HT1080 (cell line): ENCODE data around the gene ENC1. TPM values are rescaled to one million over a fixed set of nuclear protein-coding genes. Genes with fewer than 3 reads are reported as not detected.

ENCODE experiments used
- DNase-seq: peaks from one replicate; pipeline ENCODE4 v3.0.0-alpha.2; 2015; ENCODE audit warnings: low read depth
- total RNA-seq: library from RNA; depleted of rRNA; stranded (reverse); fragments of >200 nt; shearing (Covaris generic); gene quantifications from 2 replicates; pipeline ENCODE4 v1.2.3, GENCODE V29; 2014

Gene ENC1
- total RNA-seq, 1 experiment from 2014 or later, result 72.0 TPM

- no peak for DNase-seq
These were observed 27.2 kb downstream of the ENC1 start for GRCh38 chr5:74613283-74613682.

- DNase-seq, result no peak
These were observed 28.5 kb downstream of the ENC1 start for GRCh38 chr5:74612045-74612444.

- no peak for DNase-seq
These were observed 31.6 kb downstream of the ENC1 start for GRCh38 chr5:74608736-74609601.

- DNase-seq, result no peak
These were observed 34.8 kb downstream of the ENC1 start for GRCh38 chr5:74605759-74606158.

- no peak for DNase-seq
These were observed 37.2 kb downstream of the ENC1 start for GRCh38 chr5:74603376-74603775.

- DNase-seq, result no peak
These were observed 41.4 kb downstream of the ENC1 start for GRCh38 chr5:74599148-74599547.

GRCh38 chr5:74598731-74599130 lies 41.8 kb downstream of the ENC1 start:
- DNase-seq, result no peak

- DNase-seq, result no peak
These were observed 43.6 kb downstream of the ENC1 start for GRCh38 chr5:74596927-74597326.

- peak; percentile 78 for DNase-seq
These were observed 45.2 kb downstream of the ENC1 start for GRCh38 chr5:74595143-74595925.

GRCh38 chr5:74594137-74595040 lies 46.1 kb downstream of the ENC1 start:
- no peak for DNase-seq

GRCh38 chr5:74589204-74590056 lies 51.1 kb downstream of the ENC1 start:
- DNase-seq, result no peak

- DNase-seq, result no peak
These were observed 52.1 kb downstream of the ENC1 start for GRCh38 chr5:74588415-74588814.

GRCh38 chr5:74587890-74588289 lies 52.6 kb downstream of the ENC1 start:
- DNase-seq, result no peak

- DNase-seq, result no peak
These were observed 53.2 kb downstream of the ENC1 start for GRCh38 chr5:74587300-74587699.

- no peak for DNase-seq
These were observed 53.7 kb downstream of the ENC1 start for GRCh38 chr5:74586856-74587255.

GRCh38 chr5:74582853-74583252 lies 57.7 kb downstream of the ENC1 start:
- DNase-seq, result no peak

- DNase-seq, result peak; percentile 20
These were observed 58.6 kb downstream of the ENC1 start for GRCh38 chr5:74581988-74582365.

GRCh38 chr5:74580729-74581109 lies 59.8 kb downstream of the ENC1 start:
- DNase-seq, result no peak

- DNase-seq, result peak; percentile 84
These were observed 61.3 kb downstream of the ENC1 start for GRCh38 chr5:74579215-74579614.

GRCh38 chr5:74578356-74579044 lies 62.0 kb downstream of the ENC1 start:
- DNase-seq, result no peak
